Measurements from ENCODE around the gene TENT4A. TPM values are rescaled to one million over a fixed set of nuclear protein-coding genes. Genes with fewer than 3 reads are reported as not detected.

TENT4A gene
- total and polyA plus RNA-seq, 10 donors = 7.1 to 44.8 (median 33.0) TPM

DNA sequence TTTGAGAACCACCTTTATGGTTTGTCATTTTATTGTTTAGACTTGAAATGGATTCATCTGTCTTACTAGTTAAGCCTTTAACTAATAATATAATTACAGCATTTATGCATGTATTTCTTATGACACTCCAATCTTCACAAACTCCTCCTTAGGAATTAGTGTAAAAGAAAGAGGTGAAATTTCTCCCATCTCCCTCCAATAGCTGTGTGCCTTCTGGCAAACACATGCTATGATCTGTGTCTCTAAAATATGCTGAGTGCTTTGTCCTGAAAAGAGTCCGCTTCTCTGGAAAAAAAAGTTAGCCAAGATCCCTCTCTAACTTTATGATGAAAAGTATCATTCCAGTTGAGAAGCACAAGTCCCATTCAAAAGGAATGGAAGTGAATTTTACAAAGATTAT lies 13.9 kb upstream of the TENT4A start:
- peaks cover 0 to 8% (median 2%) of the 10 kb centered on the region in 6 donors for H3K4me1 ChIP-seq
- DNase-seq = no peak
- no peaks in the 10 kb centered on the region for H3K36me3 ChIP-seq
- no peak overlapping the region for H3K4me3 ChIP-seq
- peaks cover 0 to 27% (median 0%) of the 10 kb centered on the region in 7 donors for H3K27me3 ChIP-seq (replicated peaks in 1 of 7)
- 84 to 98% (median 95%) methylated on average over 1 of the region's 1 CpG for WGBS, 5 donors
- no peak for TF ChIP-seq POLR2A (IDR thresholded peaks at IDR 0.05)
- TF ChIP-seq, protein P1, sequence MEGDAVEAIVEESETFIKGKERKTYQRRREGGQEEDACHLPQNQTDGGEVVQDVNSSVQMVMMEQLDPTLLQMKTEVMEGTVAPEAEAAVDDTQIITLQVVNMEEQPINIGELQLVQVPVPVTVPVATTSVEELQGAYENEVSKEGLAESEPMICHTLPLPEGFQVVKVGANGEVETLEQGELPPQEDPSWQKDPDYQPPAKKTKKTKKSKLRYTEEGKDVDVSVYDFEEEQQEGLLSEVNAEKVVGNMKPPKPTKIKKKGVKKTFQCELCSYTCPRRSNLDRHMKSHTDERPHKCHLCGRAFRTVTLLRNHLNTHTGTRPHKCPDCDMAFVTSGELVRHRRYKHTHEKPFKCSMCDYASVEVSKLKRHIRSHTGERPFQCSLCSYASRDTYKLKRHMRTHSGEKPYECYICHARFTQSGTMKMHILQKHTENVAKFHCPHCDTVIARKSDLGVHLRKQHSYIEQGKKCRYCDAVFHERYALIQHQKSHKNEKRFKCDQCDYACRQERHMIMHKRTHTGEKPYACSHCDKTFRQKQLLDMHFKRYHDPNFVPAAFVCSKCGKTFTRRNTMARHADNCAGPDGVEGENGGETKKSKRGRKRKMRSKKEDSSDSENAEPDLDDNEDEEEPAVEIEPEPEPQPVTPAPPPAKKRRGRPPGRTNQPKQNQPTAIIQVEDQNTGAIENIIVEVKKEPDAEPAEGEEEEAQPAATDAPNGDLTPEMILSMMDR (IDR thresholded peaks at IDR 0.05 in 8 of 11, conservative IDR thresholded peaks at IDR 0.05 in 3 of 11) = no peak
- TF ChIP-seq POLR2AphosphoS5 (IDR thresholded peaks at IDR 0.05) = no peak
- intact Hi-C loops (cut with DNase I; ENCODE audit: low total_unique reads) = no loop called here
- no peak overlapping the region for H3K27ac ChIP-seq
- peaks cover 0 to 8% (median 2%) of the 10 kb centered on the region in 8 donors for H3K9me3 ChIP-seq

DNA sequence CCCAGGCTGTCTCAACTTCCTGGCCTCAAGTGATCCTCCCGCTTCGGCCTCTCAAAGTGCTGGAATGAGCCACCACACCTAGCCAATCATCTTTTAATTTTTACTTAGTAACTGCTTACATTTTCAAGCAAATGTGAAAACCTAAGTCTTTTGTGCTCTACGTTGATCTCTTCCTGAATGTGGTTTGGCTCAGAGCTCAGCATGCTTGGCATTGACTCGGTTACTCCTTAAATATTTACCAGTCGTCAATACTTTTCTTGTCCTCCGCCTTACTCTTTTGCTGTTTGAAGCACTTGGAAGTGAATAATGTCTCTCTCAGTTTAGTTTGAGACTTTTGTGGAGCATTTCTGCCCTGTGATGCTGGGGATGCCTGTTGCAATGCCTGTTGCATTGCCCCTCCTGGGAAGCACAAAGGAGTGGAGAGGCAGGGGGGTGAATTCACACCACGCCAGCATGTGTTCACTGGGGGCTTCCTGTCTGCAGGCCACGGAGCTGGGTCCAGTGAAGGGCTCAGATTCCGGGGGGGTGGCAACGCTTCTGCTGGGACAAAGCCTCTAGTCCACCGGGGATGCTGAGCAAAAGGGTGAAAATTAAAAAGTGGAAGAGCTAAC lies 13.1 kb upstream of the TENT4A start:
- no peak for DNase-seq
- Histone ChIP-seq H3K27me3 (replicated peaks in 1 of 7) (peaks cover 0 to 26% (median 0%) of the 10 kb centered on the region in 7 donors), H3K27ac (no peak overlapping the region), H3K9me3 (peaks cover 0 to 4% (median 1%) of the 10 kb centered on the region in 8 donors), H3K4me3 (no peak overlapping the region), H3K4me1 (peaks cover 0 to 16% (median 9%) of the 10 kb centered on the region in 6 donors), H3K36me3 (no peaks in the 10 kb centered on the region)
- 53 to 64% (median 55%) methylated on average over 11 of the region's 11 CpGs for WGBS, 5 donors
- intact Hi-C loops (cut with DNase I; ENCODE audit: low total_unique reads) = no loop called here
- no peak for TF ChIP-seq POLR2A (IDR thresholded peaks at IDR 0.05)
- TF ChIP-seq POLR2AphosphoS5 (IDR thresholded peaks at IDR 0.05) = no peak
- TF ChIP-seq, protein P1 (IDR thresholded peaks at IDR 0.05 in 8 of 11, conservative IDR thresholded peaks at IDR 0.05 in 3 of 11) = no peak

DNA sequence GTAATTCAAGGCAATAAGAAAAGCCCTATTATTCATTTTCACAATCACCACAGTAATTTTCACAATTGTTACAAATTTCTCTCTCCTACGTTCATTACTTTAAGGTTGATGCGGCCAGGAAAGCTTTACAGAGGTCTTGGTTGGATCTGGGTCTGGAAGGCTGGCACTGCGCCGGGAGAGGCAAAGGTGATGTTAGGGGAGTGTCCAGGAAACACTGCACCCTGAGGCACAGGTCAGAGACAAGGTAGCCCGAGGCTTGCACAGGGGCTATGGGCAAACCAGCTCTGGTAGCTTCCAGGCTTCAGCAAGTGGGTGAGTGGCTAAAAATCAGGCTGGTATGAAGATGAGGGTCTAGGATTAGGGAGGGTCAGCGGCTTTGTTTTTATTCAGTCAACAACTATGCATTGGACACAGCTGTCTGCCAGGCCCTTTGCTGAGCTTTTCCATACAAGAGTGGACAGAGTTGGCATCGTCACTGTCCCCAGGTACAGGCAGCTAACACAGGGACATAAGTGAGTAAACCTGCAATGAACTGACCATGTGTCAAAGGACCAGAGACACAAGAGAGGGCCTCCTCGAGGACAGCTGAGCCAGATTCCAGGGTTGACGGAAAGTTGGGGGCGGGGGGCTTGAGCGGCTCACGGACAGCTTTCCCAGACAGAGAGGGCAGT lies 12.4 kb upstream of the TENT4A start:
- WGBS, 5 donors = 77 to 87% (median 82%) methylated on average over 12 of the region's 12 CpGs
- intact Hi-C loops (cut with DNase I; ENCODE audit: low total_unique reads) = no loop called here
- no peak for DNase-seq
- Histone ChIP-seq H3K36me3 (no peaks in the 10 kb centered on the region), H3K4me3 (no peak overlapping the region), H3K9me3 (no peaks in the 10 kb centered on the region), H3K27me3 (replicated peaks in 1 of 7) (peaks cover 0 to 26% (median 0%) of the 10 kb centered on the region in 7 donors), H3K27ac (no peak overlapping the region), H3K4me1 (peaks cover 0 to 19% (median 11%) of the 10 kb centered on the region in 6 donors)
- no peak for TF ChIP-seq POLR2AphosphoS5 (IDR thresholded peaks at IDR 0.05)
- TF ChIP-seq, protein P1 (IDR thresholded peaks at IDR 0.05 in 8 of 11, conservative IDR thresholded peaks at IDR 0.05 in 3 of 11) = no peak
- no peak for TF ChIP-seq POLR2A (IDR thresholded peaks at IDR 0.05)

DNA sequence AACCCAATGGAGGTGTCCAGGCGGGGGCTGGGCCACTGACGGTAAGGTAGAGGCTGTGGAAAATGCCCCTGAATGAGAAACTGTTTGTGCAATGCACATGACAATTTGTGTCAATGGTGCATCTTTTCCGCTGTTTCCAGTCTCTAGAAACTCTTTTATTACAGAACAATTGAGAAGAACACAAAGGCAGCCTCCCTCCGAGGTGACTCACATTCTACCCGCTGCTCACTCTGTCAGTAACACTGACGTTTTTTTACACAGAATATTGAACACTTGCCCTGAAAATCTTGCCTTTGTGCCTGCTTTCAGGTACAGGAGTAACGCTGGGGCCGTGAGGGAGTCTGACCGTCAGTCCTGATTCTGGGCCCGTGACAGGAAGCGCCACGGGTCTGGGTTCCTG lies 11.7 kb upstream of the TENT4A start:
- Histone ChIP-seq H3K4me3 (no peak overlapping the region), H3K9me3 (no peaks in the 10 kb centered on the region), H3K27ac (no peak overlapping the region), H3K36me3 (no peaks in the 10 kb centered on the region), H3K4me1 (peaks cover 0 to 19% (median 11%) of the 10 kb centered on the region in 6 donors), H3K27me3 (replicated peaks in 1 of 7) (peaks cover 0 to 26% (median 0%) of the 10 kb centered on the region in 7 donors)
- intact Hi-C loops (cut with DNase I; ENCODE audit: low total_unique reads) = no loop called here
- TF ChIP-seq POLR2A (IDR thresholded peaks at IDR 0.05) = no peak
- TF ChIP-seq POLR2AphosphoS5 (IDR thresholded peaks at IDR 0.05) = no peak
- 73 to 81% (median 81%) methylated on average over 12 of the region's 12 CpGs for WGBS, 5 donors
- no peak for DNase-seq
